ENCODE measurements around the gene RIPK1.
"Not testable (repeated sequence)": the region's sequence is repeated elsewhere in the genome, so short reads cannot be mapped to it uniquely, and the experiment has no call there.

RIPK1 gene

GRCh38 chr6:3036861-3037637 is 31.2 kb upstream of the RIPK1 start:
- TF ChIP-seq ZNF274 (IDR thresholded peaks at IDR 0.05; ENCODE audit: low read depth, low read length), result no peak
- H3K4me3 ChIP-seq (ENCODE audit: low read length), result no peak overlapping the region

GRCh38 chr6:3037638-3038365 is 30.5 kb upstream of the RIPK1 start:
- no peak overlapping the region for H3K4me3 ChIP-seq (ENCODE audit: low read length)
- no peak for TF ChIP-seq ZNF274 (IDR thresholded peaks at IDR 0.05; ENCODE audit: low read depth, low read length)

GRCh38 chr6:3039384-3039783 is 28.9 kb upstream of the RIPK1 start:
- no peak overlapping the region for H3K4me3 ChIP-seq (ENCODE audit: low read length)
- no peak for TF ChIP-seq ZNF274 (IDR thresholded peaks at IDR 0.05; ENCODE audit: low read depth, low read length)

- no peak overlapping the region for H3K4me3 ChIP-seq (ENCODE audit: low read length)
- no peak for TF ChIP-seq ZNF274 (IDR thresholded peaks at IDR 0.05; ENCODE audit: low read depth, low read length)
These were observed 27.1 kb upstream of the RIPK1 start for GRCh38 chr6:3041147-3041546.

GRCh38 chr6:3041606-3042005 is 26.7 kb upstream of the RIPK1 start:
- H3K4me3 ChIP-seq (ENCODE audit: low read length), result no peak overlapping the region
- no peak for TF ChIP-seq ZNF274 (IDR thresholded peaks at IDR 0.05; ENCODE audit: low read depth, low read length)

- TF ChIP-seq ZNF274 (IDR thresholded peaks at IDR 0.05; ENCODE audit: low read depth, low read length), result no peak
- H3K4me3 ChIP-seq (ENCODE audit: low read length), result no peak overlapping the region
These were observed 22.9 kb upstream of the RIPK1 start for GRCh38 chr6:3045369-3045768.

GRCh38 chr6:3045777-3046176 is 22.5 kb upstream of the RIPK1 start:
- H3K4me3 ChIP-seq (ENCODE audit: low read length), result no peak overlapping the region
- no peak for TF ChIP-seq ZNF274 (IDR thresholded peaks at IDR 0.05; ENCODE audit: low read depth, low read length)

- TF ChIP-seq ZNF274 (IDR thresholded peaks at IDR 0.05; ENCODE audit: low read depth, low read length), result no peak
These were observed 22.0 kb upstream of the RIPK1 start for GRCh38 chr6:3046295-3046694.

GRCh38 chr6:3048009-3048408 is 20.3 kb upstream of the RIPK1 start:
- H3K4me3 ChIP-seq (ENCODE audit: low read length), result not testable (repeated sequence)

More at GRCh38 chr6:3046295-3046694, 22.0 kb upstream of the RIPK1 start:
- H3K4me3 ChIP-seq (ENCODE audit: low read length), result no peak overlapping the region

- no peak overlapping the region for H3K4me3 ChIP-seq (ENCODE audit: low read length)
- TF ChIP-seq ZNF274 (IDR thresholded peaks at IDR 0.05; ENCODE audit: low read depth, low read length), result no peak
These were observed 15.6 kb upstream of the RIPK1 start for GRCh38 chr6:3052481-3053230.

GRCh38 chr6:3053231-3053508 is 15.1 kb upstream of the RIPK1 start:
- TF ChIP-seq ZNF274 (IDR thresholded peaks at IDR 0.05; ENCODE audit: low read depth, low read length), result no peak
- no peak overlapping the region for H3K4me3 ChIP-seq (ENCODE audit: low read length)

GRCh38 chr6:3054229-3055157 is 13.8 kb upstream of the RIPK1 start:
- not testable (repeated sequence) for H3K4me3 ChIP-seq (ENCODE audit: low read length)

GRCh38 chr6:3055158-3055499 is 13.2 kb upstream of the RIPK1 start:
- not testable (repeated sequence) for H3K4me3 ChIP-seq (ENCODE audit: low read length)

GRCh38 chr6:3057063-3057770 is 11.1 kb upstream of the RIPK1 start:
- no peak for TF ChIP-seq ZNF274 (IDR thresholded peaks at IDR 0.05; ENCODE audit: low read depth, low read length)
- no peak overlapping the region for H3K4me3 ChIP-seq (ENCODE audit: low read length)

Data from GM08714 (cell line).